Caco-2 (cell line): Measurements from ENCODE around the gene EAPP. TPM values are rescaled to one million over a fixed set of nuclear protein-coding genes. Genes with fewer than 3 reads are reported as not detected.

Experiments used
- Bru-seq: library from RNA; stranded (reverse); fragments of 400-500 nt; gene quantifications from one replicate; lab custom pipeline; 2021; lab: Mats Ljungman, UMichigan
- BruChase-seq, 2 experiments: library from RNA; stranded (reverse); fragments of 400-500 nt; gene quantifications; one replicate each; lab custom pipeline; 2021; lab: Mats Ljungman, UMichigan
- BruUV-seq: library from RNA; stranded (reverse); fragments of 400-500 nt; replicated peaks from 2 replicates; lab custom pipeline; 2021; lab: Mats Ljungman, UMichigan
- CTCF ChIA-PET: fragments of 300-600 bp; sonication (Branson Sonifier 250); formaldehyde crosslinking; loops from one replicate; lab custom pipeline; 2022; ENCODE audit warnings: antibody characterized with exemption; lab: Charles Lee
- POLR2A ChIA-PET: fragments of 300-600 bp; sonication (Branson Sonifier 250); formaldehyde crosslinking; loops from one replicate; lab custom pipeline; 2022; ENCODE audit warnings: antibody characterized with exemption; lab: Charles Lee
- DNase-seq, 2 experiments: peaks; one replicate each; pipeline versions ENCODE4 v3.0.0 to v3.0.0-alpha.2; 2020 to 2022
- H3K27me3 ChIP-seq: replicated peaks from 2 replicates; pipeline ENCODE4 v1.6.0; 2011; ENCODE audit warnings: low read length; ENCODE audit not compliant: control insufficient read depth, insufficient read depth
- H3K36me3 ChIP-seq: 2 replicates; pipeline ENCODE4 v1.5.1; 2011; ENCODE audit warnings: low read length; ENCODE audit not compliant: control insufficient read depth, insufficient read depth
- H3K4me1 ChIP-seq: fragments of 250-450 bp; sonication (Bioruptor Pico); 2 replicates; pipeline ENCODE4 v1.5.1; 2020; ENCODE audit warnings: mild to moderate bottlenecking
- H3K4me3 ChIP-seq: 2 replicates; pipeline ENCODE4 v1.5.1; 2011; ENCODE audit warnings: low read depth, mild to moderate bottlenecking, control low read depth, low read length
- H3K9me3 ChIP-seq: fragments of 250-450 bp; sonication (Bioruptor Pico); 2 replicates; pipeline ENCODE4 v1.5.1; 2020; ENCODE audit warnings: mild to moderate bottlenecking, moderate library complexity
- H3K27ac Mint-ChIP-seq: one replicate; pipeline ENCODE4 v1.8.0; 2022; ENCODE audit warnings: mixed read lengths; ENCODE audit not compliant: unreplicated experiment
- H3K27me3 Mint-ChIP-seq: one replicate; pipeline ENCODE4 v1.8.0; 2022; ENCODE audit warnings: mixed read lengths; ENCODE audit not compliant: insufficient read depth, unreplicated experiment
- H3K36me3 Mint-ChIP-seq: one replicate; pipeline ENCODE4 v1.8.0; 2022; ENCODE audit warnings: mild to moderate bottlenecking, mixed read lengths; ENCODE audit not compliant: insufficient read depth, unreplicated experiment
- H3K4me1 Mint-ChIP-seq: one replicate; pipeline ENCODE4 v1.8.0; 2022; ENCODE audit warnings: low read depth, mixed read lengths; ENCODE audit not compliant: unreplicated experiment
- H3K4me3 Mint-ChIP-seq: one replicate; pipeline ENCODE4 v1.8.0; 2022; ENCODE audit warnings: mild to moderate bottlenecking, moderate library complexity, mixed read lengths; ENCODE audit not compliant: unreplicated experiment
- H3K9me3 Mint-ChIP-seq: one replicate; pipeline ENCODE4 v1.8.0; 2022; ENCODE audit warnings: mixed read lengths; ENCODE audit not compliant: unreplicated experiment
- intact Hi-C: fragments of 100-400 bp; cut with micrococcal nuclease; formaldehyde crosslinking; loops from one replicate; pipeline ENCODE4 v1.10.0; 2022; ENCODE audit not compliant: unreplicated experiment
- long read RNA-seq: library from polyadenylated mRNA; stranded (forward); transcript quantifications from one replicate; pipeline ENCODE4 v2.0.0, GENCODE V29; 2022
- total RNA-seq: library from RNA; stranded (reverse); gene quantifications from 2 replicates; pipeline ENCODE4 v1.2.3, GENCODE V29; 2022
- TF ChIP-seq, protein P1 (sequence below), 2 experiments: fragments of 200-600 bp in 1 of 2; IDR thresholded peaks; 1 replicate in 1 of 2; 2 replicates in 1 of 2; pipeline versions ENCODE4 v1.5.1 to v1.8.0; 2011 to 2022; ENCODE audit warnings: antibody characterized with exemption in 1 of 2, control low read depth in 1 of 2, inconsistent platforms in 1 of 2, low read depth in 1 of 2, low read length in 1 of 2, mild to moderate bottlenecking in 1 of 2, moderate library complexity in 1 of 2; ENCODE audit not compliant: insufficient read depth in 1 of 2, severe bottlenecking in 1 of 2, unreplicated experiment in 1 of 2

EAPP gene, protein sequence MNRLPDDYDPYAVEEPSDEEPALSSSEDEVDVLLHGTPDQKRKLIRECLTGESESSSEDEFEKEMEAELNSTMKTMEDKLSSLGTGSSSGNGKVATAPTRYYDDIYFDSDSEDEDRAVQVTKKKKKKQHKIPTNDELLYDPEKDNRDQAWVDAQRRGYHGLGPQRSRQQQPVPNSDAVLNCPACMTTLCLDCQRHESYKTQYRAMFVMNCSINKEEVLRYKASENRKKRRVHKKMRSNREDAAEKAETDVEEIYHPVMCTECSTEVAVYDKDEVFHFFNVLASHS
- total RNA-seq (26.8 and 30.7 TPM in 2 replicates), Bru-seq, nascent RNA (percentile 68 among the genes with signal in this experiment), BruChase-seq, experiment 1, labeled RNA remaining after a 2-hour chase (percentile 66 among the genes with signal in this experiment), BruChase-seq, experiment 2, labeled RNA remaining after a 6-hour chase (percentile 60 among the genes with signal in this experiment)
- long read RNA-seq, transcript EAPP-201 (6 exons, 1,321 nt): major isoform, 46 of 56 reads
- long read RNA-seq, partial matches to known transcripts: 0 of 56 reads
- long read RNA-seq, other reads (novel, unspliced or antisense): 10 of 56 reads

DNA sequence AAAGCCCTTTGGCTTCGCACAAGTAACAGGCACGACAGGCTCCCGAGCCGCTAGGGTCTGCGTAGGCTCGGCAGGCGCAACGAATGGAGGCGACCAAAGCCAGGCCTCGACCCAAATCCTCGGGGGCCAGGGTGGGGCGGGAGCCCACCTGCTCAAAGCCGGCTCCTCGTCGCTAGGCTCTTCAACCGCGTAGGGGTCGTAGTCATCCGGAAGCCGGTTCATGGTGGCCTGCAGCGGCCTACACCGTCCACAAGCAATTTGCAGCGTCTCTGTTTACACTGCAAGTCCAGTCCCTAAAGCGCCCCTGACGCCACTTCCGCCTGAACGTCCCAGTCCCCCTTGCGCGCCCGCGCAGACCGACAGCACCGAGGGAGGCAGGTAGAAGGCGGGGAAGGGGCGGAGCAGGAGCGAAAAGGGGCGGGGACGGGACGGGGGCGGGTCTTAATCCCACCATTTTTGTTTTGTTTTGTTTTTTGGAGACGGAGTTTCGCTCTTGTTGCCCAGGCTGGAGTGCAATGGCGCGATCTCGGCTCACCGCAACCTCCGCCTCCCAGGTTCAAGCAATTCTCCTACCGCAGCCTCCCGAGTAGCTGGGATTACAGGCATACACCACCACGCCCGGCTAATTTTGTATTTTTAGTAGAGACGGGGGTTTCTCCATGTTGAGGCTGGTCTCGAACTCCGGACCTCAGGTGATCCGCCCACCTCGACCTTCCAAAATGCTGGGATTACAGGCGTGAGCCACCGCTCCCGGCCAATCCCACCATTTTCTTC, at the start of gene EAPP:
Gene EAPP (minus strand): TSS at position 295 of the 774 bp plus-strand sequence. CDS start 73 bp downstream, at position 222.
- Mint-ChIP-seq H3K27me3 (no peaks in the 10 kb centered on the region), H3K4me3 (peak within 1 kb of the TSS; percentile 98), H3K27ac (peak within 1 kb of the TSS; percentile 92), H3K36me3 (peaks cover 14% of the 10 kb centered on the region), H3K9me3 (no peaks in the 10 kb centered on the region), H3K4me1 (peaks cover 6% of the 10 kb centered on the region)
- Histone ChIP-seq H3K27me3 (no peaks in the 10 kb centered on the region), H3K4me3 (peak within 1 kb of the TSS; percentile 68), H3K4me1 (peaks cover 24% of the 10 kb centered on the region), H3K36me3 (0 out of 2 replicates have a peak, but pooled peaks cover 3% of the 10 kb centered on the region), H3K9me3 (no peaks in the 10 kb centered on the region)
- ChIA-PET POLR2A (no interaction called here), CTCF (no interaction called here)
- DNase-seq: peak; percentile 97 to 99
- intact Hi-C loops: loop anchor here (5.0 to 10.0 kb wide), 2 partner anchors 77 to 175 kb away; partner anchors contain the start of gene SPTSSA
- TF ChIP-seq, protein P1, sequence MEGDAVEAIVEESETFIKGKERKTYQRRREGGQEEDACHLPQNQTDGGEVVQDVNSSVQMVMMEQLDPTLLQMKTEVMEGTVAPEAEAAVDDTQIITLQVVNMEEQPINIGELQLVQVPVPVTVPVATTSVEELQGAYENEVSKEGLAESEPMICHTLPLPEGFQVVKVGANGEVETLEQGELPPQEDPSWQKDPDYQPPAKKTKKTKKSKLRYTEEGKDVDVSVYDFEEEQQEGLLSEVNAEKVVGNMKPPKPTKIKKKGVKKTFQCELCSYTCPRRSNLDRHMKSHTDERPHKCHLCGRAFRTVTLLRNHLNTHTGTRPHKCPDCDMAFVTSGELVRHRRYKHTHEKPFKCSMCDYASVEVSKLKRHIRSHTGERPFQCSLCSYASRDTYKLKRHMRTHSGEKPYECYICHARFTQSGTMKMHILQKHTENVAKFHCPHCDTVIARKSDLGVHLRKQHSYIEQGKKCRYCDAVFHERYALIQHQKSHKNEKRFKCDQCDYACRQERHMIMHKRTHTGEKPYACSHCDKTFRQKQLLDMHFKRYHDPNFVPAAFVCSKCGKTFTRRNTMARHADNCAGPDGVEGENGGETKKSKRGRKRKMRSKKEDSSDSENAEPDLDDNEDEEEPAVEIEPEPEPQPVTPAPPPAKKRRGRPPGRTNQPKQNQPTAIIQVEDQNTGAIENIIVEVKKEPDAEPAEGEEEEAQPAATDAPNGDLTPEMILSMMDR (IDR thresholded peaks at IDR 0.05; ENCODE audit: insufficient read depth in 1 of 2, low read depth in 1 of 2, low read length in 1 of 2, severe bottlenecking in 1 of 2, unreplicated experiment in 1 of 2): no peak
- no TSS peak for BruUV-seq

DNA sequence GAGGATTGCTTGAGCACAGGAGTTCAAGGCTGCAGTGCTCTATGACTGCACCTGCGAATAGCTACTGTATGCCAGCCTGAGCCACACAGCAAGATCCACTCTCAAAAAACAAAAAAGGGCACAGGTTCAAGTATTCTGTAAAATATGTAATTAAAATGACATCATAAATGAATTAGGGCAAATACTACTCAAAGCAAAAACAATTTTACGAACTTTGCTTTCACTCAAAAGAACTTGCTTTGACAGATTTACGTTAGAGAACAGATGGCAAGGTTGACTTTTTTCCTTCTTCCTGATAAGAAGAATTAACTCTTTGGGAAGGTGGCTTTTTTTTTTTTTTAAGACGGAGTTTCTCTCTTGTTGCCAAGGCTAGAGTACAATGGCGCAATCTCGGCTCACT, 44.0 kb upstream of the EAPP start:
- Mint-ChIP-seq H3K27me3 (no peaks in the 10 kb centered on the region), H3K9me3 (no peaks in the 10 kb centered on the region), H3K36me3 (peaks cover 93% of the 10 kb centered on the region), H3K27ac (no peak overlapping the region), H3K4me3 (no peak overlapping the region), H3K4me1 (no peaks in the 10 kb centered on the region)
- Histone ChIP-seq H3K36me3 (no peaks in the 10 kb centered on the region; the same call in none of the 2 replicates), H3K4me3 (no peak overlapping the region), H3K27me3 (no peaks in the 10 kb centered on the region), H3K9me3 (no peaks in the 10 kb centered on the region), H3K4me1 (no peaks in the 10 kb centered on the region)
- intact Hi-C loops: no loop called here
- CTCF ChIA-PET: no interaction called here
- no TSS peak for BruUV-seq
- TF ChIP-seq, protein P1 (IDR thresholded peaks at IDR 0.05; ENCODE audit: insufficient read depth in 1 of 2, low read depth in 1 of 2, low read length in 1 of 2, severe bottlenecking in 1 of 2, unreplicated experiment in 1 of 2): no peak
- DNase-seq: peak in 1 of 2 experiments; percentile 3
- POLR2A ChIA-PET: no interaction called here
